CD14-positive monocyte (primary cell): Measurements from ENCODE around the gene PARP4. TPM values are rescaled to one million over a fixed set of nuclear protein-coding genes. Genes with fewer than 3 reads are reported as not detected.
A peak's percentile ranks its signal among the peaks of the same experiment; 100 is the strongest.

Experiments used
- DNase-seq, 3 donors: peaks; one replicate each; pipeline ENCODE4 v3.0.0-alpha.2; 2011 to 2022
- H2AFZ ChIP-seq: 2 replicates; pipeline ENCODE4 v1.6.0; 2012; ENCODE audit warnings: mild to moderate bottlenecking, low read depth, low read length, inconsistent platforms; ENCODE audit not compliant: insufficient read depth, poor library complexity, severe bottlenecking
- H3K27ac ChIP-seq, 2 donors: 1 replicate in 1 of 2; 2 replicates in 1 of 2; pipeline ENCODE4 v1.5.1; 2012 to 2013; ENCODE audit warnings: low read length in 2 of 2, control low read depth in 1 of 2, inconsistent platforms in 1 of 2, low read depth in 1 of 2, mild to moderate bottlenecking in 1 of 2
- H3K27me3 ChIP-seq, 2 donors: one replicate each; pipeline versions ENCODE4 v1.6.0 to v1.6.1; 2011 to 2013; ENCODE audit warnings: low read length in 2 of 2; ENCODE audit not compliant: control insufficient read depth in 2 of 2, insufficient read depth in 2 of 2
- H3K36me3 ChIP-seq, 2 donors: replicated peaks in 1 of 2; 1 replicate in 1 of 2; 2 replicates in 1 of 2; pipeline versions ENCODE4 v1.5.1 to v1.6.1; 2012 to 2013; ENCODE audit warnings: low read length in 2 of 2, control low read depth in 1 of 2, inconsistent platforms in 1 of 2, mild to moderate bottlenecking in 1 of 2; ENCODE audit not compliant: insufficient read depth in 2 of 2, control insufficient read depth in 1 of 2
- H3K4me1 ChIP-seq, 2 donors: 1 replicate in 1 of 2; 2 replicates in 1 of 2; pipeline versions ENCODE4 v1.5.1 to v1.6.1; 2012 to 2013; ENCODE audit warnings: low read length in 2 of 2, control low read depth in 1 of 2, inconsistent platforms in 1 of 2, mild to moderate bottlenecking in 1 of 2, moderate library complexity in 1 of 2; ENCODE audit not compliant: insufficient read depth in 2 of 2, control insufficient read depth in 1 of 2
- H3K4me2 ChIP-seq: replicated peaks from 2 replicates; pipeline ENCODE3; 2012; ENCODE audit warnings: low read length, moderate library complexity, mild to moderate bottlenecking; ENCODE audit not compliant: poor library complexity, severe bottlenecking; ENCODE audit errors: extremely low read depth
- H3K4me3 ChIP-seq, 3 experiments: fragments of 200-600 bp in 1 of 3; sonication (generic) in 1 of 3; replicated peaks in 1 of 3; 1 replicate in 2 of 3; 2 replicates in 1 of 3; pipeline ENCODE4 v1.5.1; 2011 to 2013; ENCODE audit warnings: low read length in 3 of 3, mild to moderate bottlenecking in 3 of 3, control low read depth in 2 of 3, low read depth in 2 of 3, inconsistent platforms in 1 of 3, moderate library complexity in 1 of 3
- H3K79me2 ChIP-seq: 2 replicates; pipeline ENCODE4 v1.6.0; 2012; ENCODE audit warnings: mild to moderate bottlenecking, control low read depth, inconsistent platforms, low read length, moderate library complexity; ENCODE audit not compliant: insufficient read depth
- H3K9ac ChIP-seq: 2 replicates; pipeline ENCODE4 v1.6.0; 2017; ENCODE audit warnings: low read length, mild to moderate bottlenecking; ENCODE audit not compliant: insufficient read depth, poor library complexity, severe bottlenecking
- H3K9me3 ChIP-seq, 2 donors: replicated peaks in 1 of 2; 1 replicate in 1 of 2; 2 replicates in 1 of 2; pipeline versions ENCODE4 v1.5.1 to v1.6.1; 2012 to 2013; ENCODE audit warnings: low read length in 2 of 2, control low read depth in 1 of 2; ENCODE audit not compliant: control insufficient read depth in 1 of 2, insufficient read depth in 1 of 2
- H4K20me1 ChIP-seq: 2 replicates; pipeline ENCODE4 v1.6.0; 2012; ENCODE audit warnings: mild to moderate bottlenecking, low read length, control low read depth, moderate library complexity; ENCODE audit not compliant: insufficient read depth
- H3K27ac Mint-ChIP-seq, 7 donors: one replicate each; pipeline ENCODE4 v1.8.0; 2020; ENCODE audit warnings: mild to moderate bottlenecking in 7 of 7, mixed read lengths in 7 of 7, moderate library complexity in 6 of 7, inconsistent platforms in 2 of 7
- H3K27me3 Mint-ChIP-seq, 3 donors: one replicate each; pipeline ENCODE4 v1.8.0; 2021 to 2022; ENCODE audit warnings: low read depth in 3 of 3, mild to moderate bottlenecking in 3 of 3, mixed read lengths in 3 of 3, moderate library complexity in 3 of 3, inconsistent platforms in 1 of 3
- H3K36me3 Mint-ChIP-seq, 2 donors: one replicate each; pipeline ENCODE4 v1.8.0; 2020; ENCODE audit warnings: mixed read lengths in 2 of 2, inconsistent platforms in 1 of 2, mild to moderate bottlenecking in 1 of 2
- H3K4me1 Mint-ChIP-seq: one replicate; pipeline ENCODE4 v1.8.0; 2020; ENCODE audit warnings: mild to moderate bottlenecking, mixed read lengths
- H3K4me3 Mint-ChIP-seq, 2 donors: one replicate each; pipeline ENCODE4 v1.8.0; 2020; ENCODE audit warnings: mild to moderate bottlenecking in 2 of 2, mixed read lengths in 2 of 2, moderate library complexity in 1 of 2
- H3K9me3 Mint-ChIP-seq, 7 donors: one replicate each; pipeline ENCODE4 v1.8.0; 2020 to 2022; ENCODE audit warnings: mixed read lengths in 7 of 7, mild to moderate bottlenecking in 6 of 7, moderate library complexity in 6 of 7, inconsistent platforms in 2 of 7
- WGBS: methylation state at CpG from one replicate; pipeline ENCODE4 v1.1.5; 2013; ENCODE audit warnings: missing lambda C conversion rate; ENCODE audit not compliant: insufficient coverage; 5-methylcytosine and 5-hydroxymethylcytosine counted together
- intact Hi-C, 2 donors: fragments of 100-400 bp; cut with micrococcal nuclease; formaldehyde crosslinking; loops; one replicate each; pipeline versions ENCODE4 v1.15.0 to v1.15.1; 2023
- polyA plus RNA-seq, 3 donors: library from polyadenylated mRNA; depleted of rRNA in 1 of 3; unstranded in 2 of 3; stranded (reverse) in 1 of 3; fragments of 300-500 nt in 2 of 3; fragments of >200 nt in 1 of 3; fragmentation: Illumina TruSeq in 2 of 3; gene quantifications; 1 replicate in 2 of 3; 2 replicates in 1 of 3; pipeline ENCODE4 v1.2.3, GENCODE V29; 2012 to 2021
- TF ChIP-seq, protein P1 (sequence below): fragments of 200-600 bp; IDR thresholded peaks from one replicate; pipeline ENCODE4 v1.8.0; 2022; ENCODE audit warnings: antibody characterized with exemption, mild to moderate bottlenecking

The PARP4 gene
- polyA plus RNA-seq, 3 donors, result 34.0 to 56.8 (median 51.9) TPM

DNA sequence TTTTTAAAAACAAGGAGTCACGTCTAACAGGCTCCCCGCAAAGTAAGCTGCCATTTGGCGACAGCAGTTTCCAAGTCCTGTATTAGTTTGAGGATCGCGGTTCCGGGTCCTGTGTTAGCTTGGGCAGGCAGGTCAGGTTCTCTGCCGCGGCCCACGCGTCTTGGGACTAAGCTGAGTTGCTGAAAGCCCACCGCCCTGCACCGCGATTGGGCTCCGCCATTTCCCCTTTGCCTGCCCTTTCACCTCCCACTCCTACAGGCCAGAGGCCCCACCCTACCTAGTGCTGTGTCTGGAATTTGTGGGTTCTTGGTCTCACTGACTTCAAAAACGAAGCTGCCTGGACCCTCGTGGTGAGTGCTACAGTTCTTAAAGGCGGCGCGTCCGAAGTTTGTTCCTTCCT lies 6.8 kb downstream of the PARP4 start:
- peaks cover 100% of the 10 kb centered on the region for H3K79me2 ChIP-seq
- intact Hi-C loops, result no loop called here
- no peaks in the 10 kb centered on the region for H3K27me3 ChIP-seq
- no peak for DNase-seq
- H3K4me1 ChIP-seq, result peaks cover 12 to 19% of the 10 kb centered on the region in 2 donors
- Mint-ChIP-seq H3K27me3 (no peaks in the 10 kb centered on the region), H3K27ac (peak overlapping the region in 3 of 7 donors; percentile 46 to 69 (median 57)), H3K4me1 (peaks cover 30% of the 10 kb centered on the region), H3K36me3 (peaks cover 36 to 51% of the 10 kb centered on the region in 2 donors), H3K4me3 (no peak overlapping the region), H3K9me3 (peaks cover 0 to 4% (median 0%) of the 10 kb centered on the region in 7 donors)
- WGBS, result 94% methylated on average over 8 of the region's 20 CpGs
- H3K27ac ChIP-seq, result peak overlapping the region in 1 of 2 donors; percentile 48
- peaks cover 15 to 63% of the 10 kb centered on the region in 2 donors for H3K36me3 ChIP-seq
- H3K9me3 ChIP-seq, result peaks cover 0 to 3% of the 10 kb centered on the region in 2 donors
- TF ChIP-seq, protein P1, sequence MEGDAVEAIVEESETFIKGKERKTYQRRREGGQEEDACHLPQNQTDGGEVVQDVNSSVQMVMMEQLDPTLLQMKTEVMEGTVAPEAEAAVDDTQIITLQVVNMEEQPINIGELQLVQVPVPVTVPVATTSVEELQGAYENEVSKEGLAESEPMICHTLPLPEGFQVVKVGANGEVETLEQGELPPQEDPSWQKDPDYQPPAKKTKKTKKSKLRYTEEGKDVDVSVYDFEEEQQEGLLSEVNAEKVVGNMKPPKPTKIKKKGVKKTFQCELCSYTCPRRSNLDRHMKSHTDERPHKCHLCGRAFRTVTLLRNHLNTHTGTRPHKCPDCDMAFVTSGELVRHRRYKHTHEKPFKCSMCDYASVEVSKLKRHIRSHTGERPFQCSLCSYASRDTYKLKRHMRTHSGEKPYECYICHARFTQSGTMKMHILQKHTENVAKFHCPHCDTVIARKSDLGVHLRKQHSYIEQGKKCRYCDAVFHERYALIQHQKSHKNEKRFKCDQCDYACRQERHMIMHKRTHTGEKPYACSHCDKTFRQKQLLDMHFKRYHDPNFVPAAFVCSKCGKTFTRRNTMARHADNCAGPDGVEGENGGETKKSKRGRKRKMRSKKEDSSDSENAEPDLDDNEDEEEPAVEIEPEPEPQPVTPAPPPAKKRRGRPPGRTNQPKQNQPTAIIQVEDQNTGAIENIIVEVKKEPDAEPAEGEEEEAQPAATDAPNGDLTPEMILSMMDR, result no peak
- H3K9ac ChIP-seq, result no peak overlapping the region
- peaks cover 93% of the 10 kb centered on the region for H4K20me1 ChIP-seq
- no peak overlapping the region for H2AFZ ChIP-seq
- no peak overlapping the region for H3K4me3 ChIP-seq
- H3K4me2 ChIP-seq, result no peak overlapping the region

DNA sequence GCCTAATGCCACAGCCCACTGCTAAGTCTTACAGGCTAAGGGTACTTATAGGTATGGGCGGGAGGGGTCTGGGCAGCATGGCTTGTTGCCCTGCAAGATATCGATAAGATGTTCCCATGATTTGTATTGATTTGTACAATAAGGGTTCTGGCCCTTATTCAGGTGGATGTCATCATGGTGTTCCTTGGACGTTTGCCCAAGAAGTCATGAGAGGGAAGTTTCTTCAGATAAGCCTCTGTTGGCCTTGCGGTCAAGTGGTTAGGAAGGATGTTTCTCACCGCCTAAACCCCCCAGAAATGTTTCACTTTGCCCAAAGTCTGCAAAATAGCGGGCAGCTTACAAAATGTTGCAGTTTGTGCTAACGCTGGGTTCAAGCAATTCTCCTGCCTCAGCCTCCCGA lies 7.3 kb downstream of the PARP4 start:
- Mint-ChIP-seq H3K4me1 (peaks cover 27% of the 10 kb centered on the region), H3K9me3 (peaks cover 0 to 4% (median 0%) of the 10 kb centered on the region in 7 donors), H3K27ac (peak overlapping the region in 3 of 7 donors; percentile 46 to 57 (median 53)), H3K36me3 (peaks cover 39 to 55% of the 10 kb centered on the region in 2 donors), H3K27me3 (no peaks in the 10 kb centered on the region), H3K4me3 (no peak overlapping the region)
- H3K4me1 ChIP-seq, result peaks cover 7 to 14% of the 10 kb centered on the region in 2 donors
- intact Hi-C loops, result no loop called here
- peaks cover 98% of the 10 kb centered on the region for H3K79me2 ChIP-seq
- H3K36me3 ChIP-seq, result peaks cover 20 to 68% of the 10 kb centered on the region in 2 donors
- H3K27ac ChIP-seq, result peak overlapping the region in 1 of 2 donors; percentile 48
- H3K4me2 ChIP-seq, result no peak overlapping the region
- no peak overlapping the region for H3K9ac ChIP-seq
- H2AFZ ChIP-seq, result no peak overlapping the region
- H4K20me1 ChIP-seq, result peaks cover 93% of the 10 kb centered on the region
- 41% methylated on average over 2 of the region's 8 CpGs for whole genome bisulfite sequencing
- TF ChIP-seq, protein P1, result no peak
- DNase-seq, result peak in 2 of 3 donors; percentile 10 to 32
- H3K4me3 ChIP-seq, result no peak overlapping the region
- peaks cover 0 to 3% of the 10 kb centered on the region in 2 donors for H3K9me3 ChIP-seq
- H3K27me3 ChIP-seq, result no peaks in the 10 kb centered on the region
